ENCODE results near the gene RORB. TPM values are rescaled to one million over a fixed set of nuclear protein-coding genes. Genes with fewer than 3 reads are reported as not detected.

The RORB gene
- total RNA-seq, 1 donor from 2014 or later, result 3.4 TPM

DNA sequence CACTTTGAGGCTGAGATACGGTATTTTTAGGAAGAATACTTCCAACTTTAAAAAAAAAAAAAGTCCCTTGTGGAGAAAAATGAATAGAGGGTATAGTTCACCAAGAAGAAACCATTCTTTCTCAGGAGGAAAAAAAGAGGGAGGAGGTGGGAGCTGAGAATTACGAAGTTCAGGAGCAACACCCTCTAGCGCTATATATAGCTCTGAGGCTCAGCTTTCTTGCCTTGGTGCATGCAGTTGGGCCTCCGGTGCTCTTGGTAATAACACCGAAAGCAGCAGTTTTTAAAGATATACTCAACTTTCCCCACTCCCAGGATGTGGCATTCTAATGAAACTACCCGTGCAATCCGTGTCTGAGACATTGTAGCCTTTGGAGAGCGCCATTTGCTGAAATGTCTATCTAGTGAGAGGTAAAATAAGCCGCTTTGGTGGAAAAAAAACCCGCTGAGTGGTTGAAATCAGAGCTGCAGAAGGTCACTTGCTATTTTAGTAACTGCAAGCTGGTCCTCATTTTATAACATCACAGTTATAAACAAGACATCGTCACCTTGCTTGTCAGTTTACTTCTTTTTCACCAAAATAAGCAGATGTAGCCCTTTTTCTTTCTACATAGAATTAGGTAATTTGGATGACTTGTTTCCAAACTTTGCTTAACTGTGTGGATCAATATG is 156.4 kb downstream of the RORB start:
- TF ChIP-seq, protein P1, sequence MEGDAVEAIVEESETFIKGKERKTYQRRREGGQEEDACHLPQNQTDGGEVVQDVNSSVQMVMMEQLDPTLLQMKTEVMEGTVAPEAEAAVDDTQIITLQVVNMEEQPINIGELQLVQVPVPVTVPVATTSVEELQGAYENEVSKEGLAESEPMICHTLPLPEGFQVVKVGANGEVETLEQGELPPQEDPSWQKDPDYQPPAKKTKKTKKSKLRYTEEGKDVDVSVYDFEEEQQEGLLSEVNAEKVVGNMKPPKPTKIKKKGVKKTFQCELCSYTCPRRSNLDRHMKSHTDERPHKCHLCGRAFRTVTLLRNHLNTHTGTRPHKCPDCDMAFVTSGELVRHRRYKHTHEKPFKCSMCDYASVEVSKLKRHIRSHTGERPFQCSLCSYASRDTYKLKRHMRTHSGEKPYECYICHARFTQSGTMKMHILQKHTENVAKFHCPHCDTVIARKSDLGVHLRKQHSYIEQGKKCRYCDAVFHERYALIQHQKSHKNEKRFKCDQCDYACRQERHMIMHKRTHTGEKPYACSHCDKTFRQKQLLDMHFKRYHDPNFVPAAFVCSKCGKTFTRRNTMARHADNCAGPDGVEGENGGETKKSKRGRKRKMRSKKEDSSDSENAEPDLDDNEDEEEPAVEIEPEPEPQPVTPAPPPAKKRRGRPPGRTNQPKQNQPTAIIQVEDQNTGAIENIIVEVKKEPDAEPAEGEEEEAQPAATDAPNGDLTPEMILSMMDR (IDR thresholded peaks at IDR 0.05), result no peak
- ATAC-seq, result no peak
- H3K27me3 ChIP-seq (ENCODE audit: low read depth), result no peaks in the 10 kb centered on the region
- no peak overlapping the region for H3K27ac ChIP-seq
- H3K4me1 ChIP-seq, result no peaks in the 10 kb centered on the region
- intact Hi-C loops (cut with DNase I), result no loop called here
- H3K9me3 ChIP-seq, result no peaks in the 10 kb centered on the region
- DNase-seq, result no peak
- H3K4me3 ChIP-seq, result no peak overlapping the region
- no peaks in the 10 kb centered on the region for H3K36me3 ChIP-seq

DNA sequence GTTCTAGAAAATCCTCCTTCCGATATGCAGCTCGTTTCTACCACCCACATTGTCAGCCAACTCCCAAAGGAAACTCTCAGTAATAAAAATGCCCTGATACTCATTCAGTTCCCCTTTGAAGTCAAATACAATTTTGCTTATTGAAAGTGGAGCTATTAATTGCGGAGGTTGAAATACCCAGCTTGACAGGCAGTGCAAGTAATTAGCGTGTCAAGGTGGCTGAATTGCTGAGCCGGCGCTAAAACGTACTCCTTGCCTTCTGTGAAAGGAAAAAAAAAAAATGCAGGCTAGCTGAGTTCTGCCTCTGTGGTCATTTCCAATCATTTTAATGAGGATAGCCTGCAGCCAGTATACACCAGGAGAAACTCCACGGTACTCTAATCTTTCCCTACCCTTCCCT is 165.5 kb downstream of the RORB start:
- Histone ChIP-seq H3K36me3 (no peaks in the 10 kb centered on the region), H3K4me3 (no peak overlapping the region), H3K27me3 (ENCODE audit: low read depth) (no peaks in the 10 kb centered on the region), H3K27ac (no peak overlapping the region), H3K9me3 (no peaks in the 10 kb centered on the region), H3K4me1 (no peaks in the 10 kb centered on the region)
- ATAC-seq (no peak), DNase-seq (no peak)
- TF ChIP-seq, protein P1 (IDR thresholded peaks at IDR 0.05), result no peak
- intact Hi-C loops (cut with DNase I), result no loop called here

DNA sequence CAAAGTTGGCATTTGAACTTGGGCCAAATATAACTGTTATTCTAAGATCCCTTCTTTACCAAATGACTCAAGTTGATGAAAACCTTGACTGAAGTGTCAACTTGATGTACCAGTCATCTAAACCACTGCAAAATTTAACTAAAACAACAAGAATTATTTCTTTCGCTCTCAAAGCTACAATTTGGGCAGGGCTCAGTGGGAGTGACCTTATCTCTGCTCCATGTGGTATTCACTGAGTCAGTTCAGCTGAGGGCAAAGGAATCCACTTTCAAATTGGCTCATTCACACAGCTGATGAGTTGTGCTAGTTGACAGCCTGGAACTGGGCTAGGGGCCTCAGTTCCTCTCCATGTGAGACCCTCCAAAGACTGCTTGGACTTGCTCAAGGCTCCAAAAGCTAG is 166.3 kb downstream of the RORB start:
- ATAC-seq (no peak), DNase-seq (no peak)
- H3K27me3 ChIP-seq (ENCODE audit: low read depth), result no peaks in the 10 kb centered on the region
- TF ChIP-seq, protein P1 (IDR thresholded peaks at IDR 0.05), result no peak
- H3K9me3 ChIP-seq, result no peaks in the 10 kb centered on the region
- H3K4me1 ChIP-seq, result no peaks in the 10 kb centered on the region
- H3K4me3 ChIP-seq, result no peak overlapping the region
- no peaks in the 10 kb centered on the region for H3K36me3 ChIP-seq
- intact Hi-C loops (cut with DNase I), result no loop called here
- no peak overlapping the region for H3K27ac ChIP-seq

DNA sequence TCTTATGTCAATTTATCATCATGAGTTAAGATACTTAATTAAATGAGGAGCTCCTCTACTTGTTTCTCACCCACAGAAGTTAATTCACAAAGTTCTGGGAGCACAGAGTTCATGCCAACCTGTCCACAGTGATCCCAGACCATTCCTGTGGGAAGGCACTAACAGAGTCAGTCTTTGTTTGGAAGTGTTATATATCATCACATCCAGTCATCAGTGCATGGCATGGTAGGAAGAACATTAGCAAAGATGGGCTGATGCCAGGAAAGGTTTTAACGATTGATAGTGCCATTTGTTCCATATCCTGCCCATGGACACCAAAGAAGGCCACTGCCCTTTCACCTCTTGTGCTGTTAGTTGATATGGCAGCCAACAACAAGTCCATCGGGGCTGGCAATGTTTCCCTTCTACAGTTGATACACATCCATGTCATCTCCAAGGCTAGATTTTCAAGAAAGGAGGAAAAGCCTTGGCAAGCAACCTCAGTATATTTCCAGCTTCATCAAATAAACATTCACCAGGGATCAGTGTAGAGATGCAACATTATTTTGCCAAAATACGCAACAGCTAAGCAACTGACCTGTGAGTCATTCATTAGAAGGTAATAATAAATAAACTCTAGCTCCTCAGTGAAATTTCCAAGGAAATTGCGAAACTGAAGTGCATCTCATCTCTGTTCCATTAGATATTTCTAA is 169.6 kb downstream of the RORB start:
- H3K4me3 ChIP-seq, result no peak overlapping the region
- TF ChIP-seq, protein P1 (IDR thresholded peaks at IDR 0.05), result no peak
- DNase-seq (no peak), ATAC-seq (peak; percentile 31 to 35)
- no peaks in the 10 kb centered on the region for H3K27me3 ChIP-seq (ENCODE audit: low read depth)
- intact Hi-C loops (cut with DNase I), result no loop called here
- H3K36me3 ChIP-seq, result no peaks in the 10 kb centered on the region
- H3K27ac ChIP-seq, result no peak overlapping the region
- no peaks in the 10 kb centered on the region for H3K4me1 ChIP-seq
- H3K9me3 ChIP-seq, result no peaks in the 10 kb centered on the region

DNA sequence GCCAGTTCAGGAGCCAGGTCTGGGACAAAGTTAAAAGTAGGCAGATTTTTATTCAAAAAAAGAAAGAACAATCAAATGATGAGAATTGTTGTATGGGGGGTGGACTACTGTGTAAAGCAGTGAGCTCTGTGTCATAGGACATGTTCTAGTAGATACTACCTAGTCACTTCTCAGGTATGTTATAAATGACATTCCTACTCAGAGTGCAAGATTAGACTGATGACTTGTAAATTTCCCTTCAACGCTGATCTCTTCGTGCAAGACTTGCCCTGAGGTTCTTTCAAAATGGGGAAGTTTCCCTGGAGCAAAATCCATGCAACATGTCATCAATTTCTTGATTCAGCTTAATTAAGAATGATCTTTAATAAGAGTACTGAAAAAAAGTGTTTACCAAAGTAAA is 175.1 kb downstream of the RORB start:
- Histone ChIP-seq H3K9me3 (no peaks in the 10 kb centered on the region), H3K4me1 (no peaks in the 10 kb centered on the region), H3K36me3 (no peaks in the 10 kb centered on the region), H3K4me3 (no peak overlapping the region), H3K27ac (no peak overlapping the region), H3K27me3 (ENCODE audit: low read depth) (no peaks in the 10 kb centered on the region)
- intact Hi-C loops (cut with DNase I), result no loop called here
- DNase-seq (no peak), ATAC-seq (no peak)
- TF ChIP-seq, protein P1 (IDR thresholded peaks at IDR 0.05), result no peak
